HUES48 (cell line): ENCODE measurements around the gene CAPN5.
"Not testable (repeated sequence)": the region's sequence is repeated elsewhere in the genome, so short reads cannot be mapped to it uniquely, and the experiment has no call there.

Experiments
- H3K27ac ChIP-seq: one replicate; pipeline ENCODE4 v1.7.0; 2013; ENCODE audit warnings: low read depth, low read length, inconsistent platforms
- H3K27me3 ChIP-seq: 2 replicates; pipeline ENCODE4 v1.6.1; 2013; ENCODE audit warnings: mild to moderate bottlenecking, low read length; ENCODE audit not compliant: control insufficient read depth, insufficient read depth
- H3K36me3 ChIP-seq: 2 replicates; pipeline ENCODE4 v1.6.1; 2013; ENCODE audit warnings: low read length; ENCODE audit not compliant: control insufficient read depth, insufficient read depth
- H3K4me1 ChIP-seq: 2 replicates; pipeline ENCODE4 v1.6.1; 2013; ENCODE audit warnings: mild to moderate bottlenecking, low read length; ENCODE audit not compliant: control insufficient read depth, insufficient read depth
- H3K4me3 ChIP-seq: 2 replicates; pipeline ENCODE4 v1.5.1; 2013; ENCODE audit warnings: mild to moderate bottlenecking, low read depth, low read length
- H3K9ac ChIP-seq: 2 replicates; pipeline ENCODE4 v1.6.1; 2013; ENCODE audit warnings: mild to moderate bottlenecking, low read depth, low read length, moderate library complexity
- H3K9me3 ChIP-seq: 2 replicates; pipeline ENCODE4 v1.6.1; 2013; ENCODE audit warnings: low read length; ENCODE audit not compliant: control insufficient read depth, insufficient read depth

CAPN5 gene

GRCh38 chr11:77066229-77067042, at the start of gene CAPN5:
TSS of gene CAPN5 (plus strand) at chr11:77066971. CDS start at chr11:77084887, 17,916 bp downstream.
- H3K27ac ChIP-seq, result peak within 1 kb of the TSS; percentile 75
- H3K9me3 ChIP-seq, result no peaks in the 10 kb centered on the region
- H3K27me3 ChIP-seq, result 0 out of 2 replicates have a peak, but pooled peaks cover 11% of the 10 kb centered on the region

GRCh38 chr11:77018396-77018924, 48.3 kb upstream of the CAPN5 start:
- peaks cover 17% of the 10 kb centered on the region for H3K4me1 ChIP-seq
- not testable (repeated sequence) for H3K4me3 ChIP-seq, H3K36me3 ChIP-seq, H3K9ac ChIP-seq, H3K27me3 ChIP-seq, H3K9me3 ChIP-seq, H3K27ac ChIP-seq

More at GRCh38 chr11:77066229-77067042, at the start of gene CAPN5:
- Histone ChIP-seq H3K9ac (peak within 1 kb of the TSS; percentile 52), H3K4me3 (peak within 1 kb of the TSS; percentile 78), H3K4me1 (peaks cover 12% of the 10 kb centered on the region), H3K36me3 (no peaks in the 10 kb centered on the region)

GRCh38 chr11:77019976-77020595, 46.7 kb upstream of the CAPN5 start:
- no peak overlapping the region for H3K9ac ChIP-seq
- peaks cover 17% of the 10 kb centered on the region for H3K4me1 ChIP-seq
- no peaks in the 10 kb centered on the region for H3K9me3 ChIP-seq
- peak overlapping the region; percentile 22 for H3K27ac ChIP-seq
- no peaks in the 10 kb centered on the region for H3K27me3 ChIP-seq
- 0 out of 2 replicates have a peak, but pooled peaks cover 2% of the 10 kb centered on the region for H3K36me3 ChIP-seq
- no peak overlapping the region for H3K4me3 ChIP-seq

- Histone ChIP-seq H3K4me3 (no peak overlapping the region), H3K27ac (peak overlapping the region; percentile 22), H3K9me3 (no peaks in the 10 kb centered on the region), H3K9ac (no peak overlapping the region), H3K27me3 (no peaks in the 10 kb centered on the region), H3K4me1 (peaks cover 14% of the 10 kb centered on the region), H3K36me3 (0 out of 2 replicates have a peak, but pooled peaks cover 2% of the 10 kb centered on the region)
Measured at GRCh38 chr11:77020734-77021133, 46.0 kb upstream of the CAPN5 start.

- Histone ChIP-seq H3K4me3 (no peak overlapping the region), H3K9me3 (no peaks in the 10 kb centered on the region), H3K9ac (no peak overlapping the region), H3K27ac (no peak overlapping the region), H3K4me1 (peaks cover 14% of the 10 kb centered on the region), H3K36me3 (no peaks in the 10 kb centered on the region), H3K27me3 (no peaks in the 10 kb centered on the region)
Measured at GRCh38 chr11:77024745-77025144, 42.0 kb upstream of the CAPN5 start.

- Histone ChIP-seq H3K27ac (no peak overlapping the region), H3K4me3 (no peak overlapping the region), H3K4me1 (peaks cover 9% of the 10 kb centered on the region), H3K9ac (no peak overlapping the region), H3K27me3 (no peaks in the 10 kb centered on the region), H3K9me3 (no peaks in the 10 kb centered on the region), H3K36me3 (no peaks in the 10 kb centered on the region)
Measured at GRCh38 chr11:77026221-77026620, 40.5 kb upstream of the CAPN5 start.

GRCh38 chr11:77026743-77027142, 40.0 kb upstream of the CAPN5 start:
- no peaks in the 10 kb centered on the region for H3K27me3 ChIP-seq
- peaks cover 3% of the 10 kb centered on the region for H3K4me1 ChIP-seq
- no peak overlapping the region for H3K27ac ChIP-seq
- H3K4me3 ChIP-seq, result no peak overlapping the region
- H3K36me3 ChIP-seq, result no peaks in the 10 kb centered on the region
- H3K9ac ChIP-seq, result no peak overlapping the region
- H3K9me3 ChIP-seq, result no peaks in the 10 kb centered on the region

GRCh38 chr11:77027275-77027674, 39.5 kb upstream of the CAPN5 start:
- no peak overlapping the region for H3K4me3 ChIP-seq
- no peak overlapping the region for H3K27ac ChIP-seq
- no peaks in the 10 kb centered on the region; the same call in 1 of the 2 replicates for H3K4me1 ChIP-seq
- H3K36me3 ChIP-seq, result no peaks in the 10 kb centered on the region
- H3K9ac ChIP-seq, result no peak overlapping the region
- no peaks in the 10 kb centered on the region for H3K27me3 ChIP-seq
- no peaks in the 10 kb centered on the region for H3K9me3 ChIP-seq

GRCh38 chr11:77029829-77030228, 36.9 kb upstream of the CAPN5 start:
- Histone ChIP-seq H3K27ac (no peak overlapping the region), H3K27me3 (no peaks in the 10 kb centered on the region), H3K9ac (no peak overlapping the region), H3K9me3 (no peaks in the 10 kb centered on the region), H3K4me3 (no peak overlapping the region), H3K36me3 (no peaks in the 10 kb centered on the region), H3K4me1 (peaks cover 4% of the 10 kb centered on the region; the same call in 1 of the 2 replicates)

GRCh38 chr11:77030834-77031414, 35.8 kb upstream of the CAPN5 start:
- Histone ChIP-seq H3K27me3 (no peaks in the 10 kb centered on the region), H3K9me3 (no peaks in the 10 kb centered on the region), H3K9ac (no peak overlapping the region), H3K27ac (no peak overlapping the region), H3K4me3 (no peak overlapping the region), H3K36me3 (no peaks in the 10 kb centered on the region), H3K4me1 (peaks cover 4% of the 10 kb centered on the region; the same call in 1 of the 2 replicates)
